Measurements from ENCODE around the gene FGF2. TPM values are rescaled to one million over a fixed set of nuclear protein-coding genes. Genes with fewer than 3 reads are reported as not detected.
"Not testable (repeated sequence)": the region's sequence is repeated elsewhere in the genome, so short reads cannot be mapped to it uniquely, and the experiment has no call there.

FGF2 gene
- total RNA-seq, 4 donors from 2014 or later = 27.0 to 46.4 (median 32.1) TPM

- 22% methylated on average over 6 of the region's 6 CpGs for WGBS
- no peaks in the 10 kb centered on the region for H3K9me3 ChIP-seq
- peaks cover 22 to 39% (median 32%) of the 10 kb centered on the region in 4 donors for H3K4me1 ChIP-seq
- no peak for DNase-seq (ENCODE audit: extremely low spot score)
- H3K4me3 ChIP-seq = peak overlapping the region in 3 of 4 donors; percentile 0 to 20 (median 17)
- intact Hi-C loops (cut with DNase I) = no loop called here
- no peaks in the 10 kb centered on the region for H3K36me3 ChIP-seq
- H3K27ac ChIP-seq (replicated peaks in 1 of 4) = peak overlapping the region; percentile 59 to 78 (median 72)
- TF ChIP-seq, protein P1, sequence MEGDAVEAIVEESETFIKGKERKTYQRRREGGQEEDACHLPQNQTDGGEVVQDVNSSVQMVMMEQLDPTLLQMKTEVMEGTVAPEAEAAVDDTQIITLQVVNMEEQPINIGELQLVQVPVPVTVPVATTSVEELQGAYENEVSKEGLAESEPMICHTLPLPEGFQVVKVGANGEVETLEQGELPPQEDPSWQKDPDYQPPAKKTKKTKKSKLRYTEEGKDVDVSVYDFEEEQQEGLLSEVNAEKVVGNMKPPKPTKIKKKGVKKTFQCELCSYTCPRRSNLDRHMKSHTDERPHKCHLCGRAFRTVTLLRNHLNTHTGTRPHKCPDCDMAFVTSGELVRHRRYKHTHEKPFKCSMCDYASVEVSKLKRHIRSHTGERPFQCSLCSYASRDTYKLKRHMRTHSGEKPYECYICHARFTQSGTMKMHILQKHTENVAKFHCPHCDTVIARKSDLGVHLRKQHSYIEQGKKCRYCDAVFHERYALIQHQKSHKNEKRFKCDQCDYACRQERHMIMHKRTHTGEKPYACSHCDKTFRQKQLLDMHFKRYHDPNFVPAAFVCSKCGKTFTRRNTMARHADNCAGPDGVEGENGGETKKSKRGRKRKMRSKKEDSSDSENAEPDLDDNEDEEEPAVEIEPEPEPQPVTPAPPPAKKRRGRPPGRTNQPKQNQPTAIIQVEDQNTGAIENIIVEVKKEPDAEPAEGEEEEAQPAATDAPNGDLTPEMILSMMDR (IDR thresholded peaks at IDR 0.05) = no peak
- TF ChIP-seq POLR2AphosphoS5 (IDR thresholded peaks at IDR 0.05) (peak; percentile 41 to 80), POLR2A (IDR thresholded peaks at IDR 0.05; ENCODE audit: low read depth) (no peak), EP300 (IDR thresholded peaks at IDR 0.05) (no peak)
- H3K27me3 ChIP-seq = no peaks in the 10 kb centered on the region
These were observed 43.1 kb upstream of the FGF2 start for GRCh38 chr4:122783301-122784215.

DNA sequence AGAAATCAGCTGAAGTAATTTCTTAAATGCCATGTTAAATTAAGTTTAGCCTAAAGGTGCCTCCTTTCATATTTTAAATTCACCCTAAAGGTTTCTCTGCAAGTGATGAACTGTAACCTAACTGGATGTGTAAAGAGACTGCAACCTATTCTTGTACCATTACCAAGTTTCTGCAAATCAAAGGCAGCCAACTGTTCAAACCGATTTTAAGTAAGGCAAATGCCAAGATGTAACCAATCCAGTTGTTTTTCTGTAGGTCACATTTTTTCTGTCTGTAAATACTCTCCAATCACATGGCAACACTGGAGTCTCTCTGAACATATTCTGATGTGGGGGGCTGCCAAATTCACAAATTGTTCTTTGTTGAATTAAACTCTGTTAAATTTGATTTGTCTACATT is 42.4 kb upstream of the FGF2 start:
- Histone ChIP-seq H3K4me3 (no peak overlapping the region), H3K27ac (replicated peaks in 1 of 4) (peak overlapping the region; percentile 59 to 78 (median 72)), H3K36me3 (no peaks in the 10 kb centered on the region), H3K27me3 (no peaks in the 10 kb centered on the region), H3K9me3 (no peaks in the 10 kb centered on the region), H3K4me1 (peaks cover 22 to 39% (median 32%) of the 10 kb centered on the region in 4 donors)
- 19% methylated on average over 1 of the region's 1 CpG for WGBS
- TF ChIP-seq EP300 (IDR thresholded peaks at IDR 0.05) (no peak), POLR2A (IDR thresholded peaks at IDR 0.05; ENCODE audit: low read depth) (no peak), POLR2AphosphoS5 (IDR thresholded peaks at IDR 0.05) (no peak)
- TF ChIP-seq, protein P1 (IDR thresholded peaks at IDR 0.05) = no peak
- intact Hi-C loops (cut with DNase I) = no loop called here
- DNase-seq (ENCODE audit: extremely low spot score) = no peak

DNA sequence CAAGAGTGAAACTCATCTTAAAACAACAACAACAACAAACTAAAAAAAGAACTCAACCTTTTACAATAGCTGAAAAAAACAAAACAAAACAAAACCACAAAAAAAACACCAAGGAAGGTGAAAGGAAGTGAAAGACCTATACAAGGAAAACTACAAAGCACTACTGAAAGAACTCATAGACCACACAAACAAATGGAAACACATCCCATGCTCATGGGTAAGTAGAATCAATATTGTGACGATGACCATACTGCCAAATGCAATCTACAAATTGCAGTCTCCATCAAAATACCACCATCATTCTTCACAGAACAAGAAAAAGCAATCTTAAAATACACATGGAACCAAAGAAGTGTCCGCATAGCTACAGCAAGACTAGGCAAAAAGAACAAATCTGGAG is 41.5 kb upstream of the FGF2 start:
- WGBS = 91% methylated on average over 2 of the region's 2 CpGs
- H3K36me3 ChIP-seq = no peaks in the 10 kb centered on the region
- no peak for DNase-seq (ENCODE audit: extremely low spot score)
- H3K27me3 ChIP-seq = no peaks in the 10 kb centered on the region
- H3K4me3 ChIP-seq = no peak overlapping the region
- peaks cover 22 to 39% (median 32%) of the 10 kb centered on the region in 4 donors for H3K4me1 ChIP-seq
- no peaks in the 10 kb centered on the region for H3K9me3 ChIP-seq
- no peak overlapping the region for H3K27ac ChIP-seq (replicated peaks in 1 of 4)
- intact Hi-C loops (cut with DNase I) = no loop called here
- TF ChIP-seq POLR2AphosphoS5 (IDR thresholded peaks at IDR 0.05) (no peak), EP300 (IDR thresholded peaks at IDR 0.05) (no peak), POLR2A (IDR thresholded peaks at IDR 0.05; ENCODE audit: low read depth) (no peak)
- TF ChIP-seq, protein P1 (IDR thresholded peaks at IDR 0.05) = no peak

- DNase-seq (ENCODE audit: extremely low spot score); H3K36me3 ChIP-seq; H3K9me3 ChIP-seq; H3K27me3 ChIP-seq; H3K27ac ChIP-seq (replicated peaks in 1 of 4); intact Hi-C loops (cut with DNase I); H3K4me3 ChIP-seq: not testable (repeated sequence)
- 98% methylated on average over 4 of the region's 4 CpGs for whole genome bisulfite sequencing
- H3K4me1 ChIP-seq = peaks cover 22 to 38% (median 31%) of the 10 kb centered on the region in 4 donors
These were observed 40.3 kb upstream of the FGF2 start for GRCh38 chr4:122786296-122786695.

GRCh38 chr4:122786920-122787319 is 39.7 kb upstream of the FGF2 start:
- peaks cover 22 to 32% (median 26%) of the 10 kb centered on the region in 4 donors for H3K4me1 ChIP-seq
- H3K27me3 ChIP-seq; intact Hi-C loops (cut with DNase I); H3K4me3 ChIP-seq; DNase-seq (ENCODE audit: extremely low spot score); H3K27ac ChIP-seq (replicated peaks in 1 of 4); H3K9me3 ChIP-seq; H3K36me3 ChIP-seq: not testable (repeated sequence)
- 100% methylated on average over 1 of the region's 1 CpG for WGBS
